H1 (cell line): ENCODE measurements around the gene MUC22. TPM values are rescaled to one million over a fixed set of nuclear protein-coding genes. Genes with fewer than 3 reads are reported as not detected.

ENCODE experiments used
- CTCF ChIA-PET: fragments of 300-600 bp; sonication (Branson Sonifier 250); formaldehyde crosslinking; loops from one replicate; lab custom pipeline; 2021; ENCODE audit not compliant: partially characterized antibody; lab: Charles Lee
- POLR2A ChIA-PET: fragments of 300-600 bp; sonication (Branson Sonifier 250); formaldehyde crosslinking; loops from one replicate; lab custom pipeline; 2021; ENCODE audit warnings: inconsistent platforms; ENCODE audit not compliant: partially characterized antibody; lab: Charles Lee
- DNase-seq, 2 experiments: peaks; one replicate each; pipeline versions ENCODE4 v3.0.0 to v3.0.0-alpha.2; 2010 to 2022; ENCODE audit warnings: low spot score in 2 of 2, low read depth in 1 of 2, mixed read lengths in 1 of 2
- FAIRE-seq: peaks from 2 replicates; lab custom pipeline; 2011; peaks lifted over from hg19 to GRCh38; lab: Jason Lieb, UNC
- H2AFZ ChIP-seq: 2 replicates; pipeline ENCODE4 v1.8.1; 2012; ENCODE audit warnings: low read length, inconsistent platforms
- H2AK5ac ChIP-seq: 2 replicates; pipeline ENCODE4 v1.6.1; 2013; ENCODE audit warnings: low read depth, low read length
- H2BK120ac ChIP-seq: replicated peaks from 2 replicates; pipeline ENCODE3; 2013; ENCODE audit warnings: low read depth, low read length, inconsistent platforms
- H2BK12ac ChIP-seq: 2 replicates; pipeline ENCODE4 v1.6.1; 2013; ENCODE audit warnings: low read depth, low read length
- H2BK15ac ChIP-seq: 2 replicates; pipeline ENCODE4 v1.6.1; 2013; ENCODE audit warnings: low read length
- H2BK20ac ChIP-seq: 2 replicates; pipeline ENCODE4 v1.6.1; 2013; ENCODE audit warnings: low read length
- H2BK5ac ChIP-seq: 2 replicates; pipeline ENCODE4 v1.6.1; 2013; ENCODE audit warnings: low read depth, low read length
- H3K14ac ChIP-seq: 2 replicates; pipeline ENCODE4 v1.6.1; 2013; ENCODE audit warnings: inconsistent platforms; ENCODE audit not compliant: insufficient read length
- H3K18ac ChIP-seq: 2 replicates; pipeline ENCODE4 v1.6.1; 2013; ENCODE audit warnings: low read length; ENCODE audit errors: extremely low read depth
- H3K23ac ChIP-seq: 2 replicates; pipeline ENCODE4 v1.6.1; 2013; ENCODE audit warnings: inconsistent platforms; ENCODE audit not compliant: insufficient read length
- H3K23me2 ChIP-seq: 2 replicates; pipeline ENCODE4 v1.6.1; 2013; ENCODE audit warnings: low read depth, low read length
- H3K27ac ChIP-seq: 2 replicates; pipeline ENCODE4 v1.6.1; 2011; ENCODE audit warnings: low read depth, low read length, inconsistent platforms
- H3K27me3 ChIP-seq, 4 experiments: replicated peaks in 1 of 4; 1 replicate in 1 of 4; 2 replicates in 3 of 4; pipeline versions ENCODE4 v1.6.1 to v1.8.1; 2011 to 2013; ENCODE audit warnings: low read length in 3 of 4, mild to moderate bottlenecking in 3 of 4, inconsistent platforms in 2 of 4, mixed read lengths in 2 of 4, moderate library complexity in 1 of 4; ENCODE audit not compliant: control insufficient read depth in 3 of 4, insufficient read depth in 3 of 4; ENCODE audit errors: extremely low read depth in 1 of 4
- H3K36me3 ChIP-seq, 4 experiments: 2 replicates each; pipeline versions ENCODE4 v1.6.1 to v1.8.1; 2011 to 2013; ENCODE audit warnings: mild to moderate bottlenecking in 4 of 4, low read length in 3 of 4, moderate library complexity in 2 of 4, control low read depth in 1 of 4, inconsistent platforms in 1 of 4; ENCODE audit not compliant: insufficient read depth in 4 of 4, control insufficient read depth in 2 of 4
- H3K4ac ChIP-seq: replicated peaks from 2 replicates; pipeline ENCODE3; 2013; ENCODE audit warnings: low read length, low read depth, mixed read lengths, inconsistent platforms; ENCODE audit not compliant: insufficient read length
- H3K4me1 ChIP-seq, 4 experiments: replicated peaks in 1 of 4; 1 replicate in 1 of 4; 2 replicates in 3 of 4; pipeline versions ENCODE4 v1.6.1 to v1.8.1; 2011 to 2013; ENCODE audit warnings: low read length in 3 of 4, inconsistent platforms in 2 of 4, mixed read lengths in 1 of 4; ENCODE audit not compliant: insufficient read depth in 4 of 4, control insufficient read depth in 3 of 4
- H3K4me2 ChIP-seq, 2 experiments: 2 replicates each; pipeline versions ENCODE4 v1.6.1 to v1.8.1; 2011 to 2013; ENCODE audit warnings: low read depth in 2 of 2, low read length in 2 of 2, control low read depth in 1 of 2, inconsistent platforms in 1 of 2, mild to moderate bottlenecking in 1 of 2; ENCODE audit not compliant: insufficient read depth in 1 of 2
- H3K4me3 ChIP-seq, 4 experiments: fragments of 200-600, 300-600 bp in 1 of 4; sonication (generic), shearing (Covaris generic), sonication (Bioruptor Twin) in 1 of 4; 2 replicates each; pipeline versions ENCODE4 v1.5.1 to v1.8.1; 2011 to 2016; ENCODE audit warnings: low read length in 4 of 4, low read depth in 3 of 4, control low read depth in 2 of 4, inconsistent platforms in 2 of 4, mild to moderate bottlenecking in 2 of 4, mixed read lengths in 1 of 4, moderate library complexity in 1 of 4; ENCODE audit not compliant: insufficient read depth in 2 of 4; ENCODE audit errors: extremely low read depth in 1 of 4
- H3K56ac ChIP-seq: replicated peaks from 2 replicates; pipeline ENCODE3; 2013; ENCODE audit warnings: low read depth, mild to moderate bottlenecking, mixed read lengths, low read length, inconsistent platforms; ENCODE audit not compliant: insufficient read length
- H3K79me1 ChIP-seq: 2 replicates; pipeline ENCODE4 v1.6.1; 2013; ENCODE audit warnings: low read depth, low read length, control low read depth
- H3K79me2 ChIP-seq, 2 experiments: 2 replicates each; pipeline versions ENCODE4 v1.6.1 to v1.8.1; 2012 to 2013; ENCODE audit warnings: low read length in 2 of 2, mild to moderate bottlenecking in 2 of 2, inconsistent platforms in 1 of 2; ENCODE audit not compliant: insufficient read depth in 2 of 2, control insufficient read depth in 1 of 2
- H3K9ac ChIP-seq, 4 experiments: replicated peaks in 1 of 4; 1 replicate in 1 of 4; 2 replicates in 3 of 4; pipeline versions ENCODE4 v1.6.1 to v1.8.1; 2011 to 2013; ENCODE audit warnings: low read depth in 3 of 4, low read length in 3 of 4, control low read depth in 2 of 4, mild to moderate bottlenecking in 2 of 4, moderate library complexity in 2 of 4, inconsistent platforms in 1 of 4; ENCODE audit errors: extremely low read depth in 1 of 4
- H3K9me3 ChIP-seq, 2 experiments: 2 replicates each; pipeline versions ENCODE4 v1.6.1 to v1.8.1; 2012 to 2013; ENCODE audit warnings: mild to moderate bottlenecking in 2 of 2, moderate library complexity in 2 of 2, control low read depth in 1 of 2, inconsistent platforms in 1 of 2, low read depth in 1 of 2, low read length in 1 of 2, mixed read lengths in 1 of 2; ENCODE audit not compliant: insufficient read depth in 2 of 2
- H4K20me1 ChIP-seq, 2 experiments: replicated peaks in 1 of 2; 2 replicates each; pipeline versions ENCODE3 to v1.8.1; 2011 to 2013; ENCODE audit warnings: inconsistent platforms in 2 of 2, low read length in 2 of 2, mild to moderate bottlenecking in 1 of 2; ENCODE audit not compliant: insufficient read depth in 2 of 2, control insufficient read depth in 1 of 2
- H4K5ac ChIP-seq: 2 replicates; pipeline ENCODE4 v1.6.1; 2013; ENCODE audit warnings: low read length, low read depth, mixed read lengths, inconsistent platforms; ENCODE audit not compliant: insufficient read length
- H4K8ac ChIP-seq: 2 replicates; pipeline ENCODE4 v1.8.0; 2013; ENCODE audit warnings: mild to moderate bottlenecking, moderate library complexity, low read length, inconsistent platforms; ENCODE audit not compliant: insufficient read depth; ENCODE audit errors: extremely low read depth
- H4K91ac ChIP-seq: replicated peaks from 2 replicates; pipeline ENCODE3; 2013; ENCODE audit warnings: low read length, mixed read lengths, inconsistent platforms; ENCODE audit not compliant: insufficient read length
- ASH2L ChIP-seq: fragments of 200-600, 300-600 bp; sonication (generic); IDR thresholded peaks from one replicate; pipeline ENCODE4 v1.7.1; 2017; ENCODE audit warnings: low read length
- ATF2 ChIP-seq: IDR thresholded peaks from 2 replicates; pipeline ENCODE4 v1.6.1; 2012; ENCODE audit warnings: low read length, inconsistent platforms
- CTCF ChIP-seq, 3 experiments: IDR thresholded peaks; 1 replicate in 2 of 3; 2 replicates in 1 of 3; pipeline versions ENCODE4 v1.5.1 to v1.6.1; 2011; ENCODE audit warnings: low read length in 3 of 3, mild to moderate bottlenecking in 3 of 3, inconsistent platforms in 2 of 3, low read depth in 1 of 3, moderate library complexity in 1 of 3; ENCODE audit not compliant: insufficient read depth in 1 of 3; ENCODE audit errors: control extremely low read depth in 1 of 3
- HDAC6 ChIP-seq: IDR thresholded peaks from one replicate; pipeline ENCODE4 v1.7.1; 2012; ENCODE audit warnings: low read depth, mild to moderate bottlenecking, inconsistent platforms, low read length, moderate library complexity
- KDM4A ChIP-seq: IDR thresholded peaks from one replicate; pipeline ENCODE4 v1.7.1; 2012; ENCODE audit warnings: low read depth, mild to moderate bottlenecking, moderate library complexity, low read length, inconsistent platforms; ENCODE audit not compliant: severe bottlenecking
- MAFK ChIP-seq: IDR thresholded peaks from 2 replicates; pipeline ENCODE4 v1.6.1; 2012; ENCODE audit warnings: low read depth, mild to moderate bottlenecking, improper control_type of control experiment, low read length
- POLR2A ChIP-seq, 2 experiments: IDR thresholded peaks; 1 replicate in 1 of 2; 2 replicates in 1 of 2; pipeline ENCODE4 v1.6.1; 2011; ENCODE audit warnings: low read depth in 2 of 2, low read length in 2 of 2, mild to moderate bottlenecking in 2 of 2; ENCODE audit errors: control extremely low read depth in 1 of 2
- POU5F1 ChIP-seq: IDR thresholded peaks from 2 replicates; pipeline ENCODE4 v1.6.1; 2011; ENCODE audit warnings: low read depth, mild to moderate bottlenecking, low read length, moderate library complexity
- RFX5 ChIP-seq: IDR thresholded peaks from 2 replicates; pipeline ENCODE4 v1.6.1; 2011; ENCODE audit warnings: low read depth, low read length, improper control_type of control experiment, borderline replicate concordance
- SIRT6 ChIP-seq: IDR thresholded peaks from one replicate; pipeline ENCODE4 v1.7.1; 2012; ENCODE audit warnings: low read length, inconsistent platforms
- SP2 ChIP-seq: IDR thresholded peaks from 2 replicates; pipeline ENCODE4 v1.6.1; 2012; ENCODE audit warnings: mild to moderate bottlenecking, low read length, inconsistent platforms
- WGBS, 2 experiments: shearing (Covaris generic) in 1 of 2; methylation state at CpG; one replicate each; pipeline versions ENCODE4 v1.1.6 to v1.1.7; 2013 to 2015; ENCODE audit warnings: low lambda C conversion rate in 2 of 2, mixed read lengths in 2 of 2, inconsistent platforms in 1 of 2, low coverage in 1 of 2, missing lambda C conversion rate in 1 of 2; ENCODE audit not compliant: insufficient replicate concordance in 2 of 2, insufficient coverage in 1 of 2, insufficient read length in 1 of 2; ENCODE audit errors: extremely low coverage in 1 of 2, missing lambda C conversion rate in 1 of 2; 5-methylcytosine and 5-hydroxymethylcytosine counted together
- polyA plus RNA-seq, 7 experiments: library from polyadenylated mRNA; depleted of rRNA in 3 of 7; stranded (reverse) in 5 of 7; unstranded in 2 of 7; fragments of >200 nt in 5 of 7; fragments of 200-250 nt in 2 of 7; gene quantifications; 1 replicate in 5 of 7; 2 replicates in 1 of 7; 4 replicates in 1 of 7; pipeline versions ENCODE4 v1.2.1 to v1.2.3, GENCODE V29; 2011 to 2013; ENCODE audit warnings: missing spikeins in 2 of 7, mixed read lengths in 2 of 7
- total RNA-seq: library from RNA; stranded (reverse); fragmentation: NEBNext Ultra II Directional; extraction: Animal tissue kit (Norgen Biotek cat#: 25700); gene quantifications from 2 replicates; pipeline ENCODE4 v1.2.1, GENCODE V29; 2021

MUC22 gene
- total and polyA plus RNA-seq, 2 of the 8 experiments (the other 6 are each of a cell fraction or from before 2014, with no cell fraction given), result 0.02 TPM; not detected in 1

GRCh38 chr6:30991891-30992290 lies 18.4 kb upstream of the MUC22 start:
- H2BK5ac ChIP-seq, result no peak overlapping the region
- no peak overlapping the region for H4K91ac ChIP-seq
- no peak overlapping the region for H3K9ac ChIP-seq
- no peak overlapping the region for H2BK15ac ChIP-seq
- peaks cover 0 to 2% (median 0%) of the 10 kb centered on the region in 4 experiments; a peak in 2 of 7 replicates for H3K4me1 ChIP-seq
- H3K27me3 ChIP-seq, result no peaks in the 10 kb centered on the region
- H4K20me1 ChIP-seq, result no peaks in the 10 kb centered on the region
- H2AFZ ChIP-seq, result no peak overlapping the region
- H3K79me1 ChIP-seq, result no peaks in the 10 kb centered on the region
- no peak for DNase-seq
- no peak overlapping the region for H2BK120ac ChIP-seq
- no peak overlapping the region for H3K4me3 ChIP-seq
- H2AK5ac ChIP-seq, result no peak overlapping the region
- POLR2A ChIA-PET, result no interaction called here
- H3K4ac ChIP-seq, result no peak overlapping the region
- FAIRE-seq, result no peak
- no peak overlapping the region for H4K8ac ChIP-seq
- 88% methylated on average over 2 of the region's 2 CpGs; no CpG with 5 or more reads in 1 of the 2 experiments for WGBS, 2 experiments
- no peaks in the 10 kb centered on the region for H3K36me3 ChIP-seq
- H3K56ac ChIP-seq, result no peak overlapping the region
- H3K23me2 ChIP-seq, result no peaks in the 10 kb centered on the region
- no peak overlapping the region for H4K5ac ChIP-seq
- peaks cover 0 to 2% of the 10 kb centered on the region in 2 experiments; a peak in 1 of 4 replicates for H3K9me3 ChIP-seq
- CTCF ChIA-PET, result interaction anchor here (0.6 to 1.1 kb wide), 3 partner anchors 9 to 11 kb away, joined by 3 to 4 read pairs (median 3); no protein-coding TSS in a partner anchor
- no peak overlapping the region for H3K18ac ChIP-seq
- no peak overlapping the region for H3K23ac ChIP-seq
- no peak overlapping the region for H3K14ac ChIP-seq
- H3K27ac ChIP-seq, result no peak overlapping the region
- no peak overlapping the region for H3K4me2 ChIP-seq
- no peak overlapping the region for H2BK20ac ChIP-seq
- no peaks in the 10 kb centered on the region for H3K79me2 ChIP-seq
- H2BK12ac ChIP-seq, result no peak overlapping the region
- no peak for TF ChIP-seq CTCF (IDR thresholded peaks at IDR 0.05; ENCODE audit: control extremely low read depth in 1 of 3, insufficient read depth in 1 of 3, low read depth in 1 of 3, low read length in 3 of 3)
- no peak for TF ChIP-seq RFX5
- no peak for TF ChIP-seq POU5F1
- TF ChIP-seq ASH2L, result no peak
- no peak for TF ChIP-seq SP2
- no peak for TF ChIP-seq POLR2A (IDR thresholded peaks at IDR 0.05; ENCODE audit: control extremely low read depth in 1 of 2, low read depth in 2 of 2, low read length in 2 of 2)
- TF ChIP-seq HDAC6, result no peak
- no peak for TF ChIP-seq SIRT6
- TF ChIP-seq KDM4A, result no peak
- no peak for TF ChIP-seq ATF2
- no peak for TF ChIP-seq MAFK
